Gastroesophageal sphincter (tissue), 3 donors: ENCODE measurements around the gene UBXN10.

Experiments
- CTCF ChIP-seq, 4 experiments: fragments of 200-600 bp in 2 of 4; fragments of 450-650 bp in 2 of 4; sonication (generic) in 1 of 4; IDR thresholded peaks; one replicate each; pipeline ENCODE4 v1.5.1; 2017 to 2019; ENCODE audit warnings: antibody characterized with exemption in 4 of 4, mild to moderate bottlenecking in 2 of 4, moderate library complexity in 2 of 4
- EP300 ChIP-seq: sonication (generic); formaldehyde crosslinking; IDR thresholded peaks from one replicate; pipeline ENCODE4 v1.6.1; 2017; ENCODE audit warnings: antibody characterized with exemption, mild to moderate bottlenecking
- POLR2A ChIP-seq, 2 donors: fragments of 450-650 bp; IDR thresholded peaks; one replicate each; pipeline ENCODE4 v1.6.1; 2017; ENCODE audit warnings: antibody characterized with exemption in 2 of 2, mild to moderate bottlenecking in 2 of 2, moderate library complexity in 1 of 2
- POLR2AphosphoS5 ChIP-seq: sonication (generic); formaldehyde crosslinking; IDR thresholded peaks from one replicate; pipeline ENCODE4 v1.6.1; 2017; ENCODE audit warnings: antibody characterized with exemption

DNA sequence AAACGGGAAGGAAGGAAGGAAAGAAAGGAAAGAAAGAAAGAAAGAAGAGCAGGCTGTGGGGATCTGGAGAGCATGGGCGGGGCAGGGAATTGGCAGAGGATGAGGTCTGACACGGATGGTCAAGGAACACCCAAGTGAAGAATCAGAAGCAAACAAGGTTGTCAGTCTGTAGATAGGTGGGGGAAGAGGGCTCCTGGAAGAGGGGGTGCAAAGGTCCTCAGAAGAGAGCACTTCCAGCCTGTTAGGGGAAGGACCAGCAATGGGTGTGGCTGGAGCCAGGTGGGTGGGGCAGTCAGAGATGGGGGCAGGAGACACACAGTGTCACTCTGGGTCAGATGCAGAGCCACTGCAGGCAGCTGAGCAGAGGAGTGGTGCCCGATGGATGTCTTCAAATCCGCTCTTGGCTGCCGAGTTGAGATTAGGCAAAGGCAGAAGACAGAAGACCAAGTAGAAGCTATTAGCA, 11.5 kb downstream of the UBXN10 start:
- no peak for TF ChIP-seq CTCF (IDR thresholded peaks at IDR 0.05)
- no peak for TF ChIP-seq EP300
- TF ChIP-seq POLR2AphosphoS5: no peak
- TF ChIP-seq POLR2A (IDR thresholded peaks at IDR 0.05): no peak
